Upper lobe of left lung (tissue), 4 donors: ENCODE data around the gene AP3S2.

Experiments used
- CTCF ChIP-seq, 6 experiments: fragments of 450-650 bp in 4 of 6; fragments of 200-600 bp in 2 of 6; sonication (generic) in 2 of 6; IDR thresholded peaks; one replicate each; pipeline ENCODE4 v1.5.1; 2016 to 2019; ENCODE audit warnings: antibody characterized with exemption in 6 of 6
- EP300 ChIP-seq, 4 donors: sonication (generic); formaldehyde crosslinking; IDR thresholded peaks; one replicate each; pipeline ENCODE4 v1.5.1; 2017; ENCODE audit warnings: antibody characterized with exemption in 4 of 4, control low read depth in 2 of 4
- POLR2A ChIP-seq, 4 donors: fragments of 450-650 bp; IDR thresholded peaks; one replicate each; pipeline ENCODE4 v1.5.1; 2016 to 2017; ENCODE audit warnings: antibody characterized with exemption in 4 of 4, mild to moderate bottlenecking in 2 of 4
- POLR2AphosphoS5 ChIP-seq, 2 donors: sonication (generic); formaldehyde crosslinking; IDR thresholded peaks; one replicate each; pipeline ENCODE4 v1.5.1; 2017; ENCODE audit warnings: antibody characterized with exemption in 2 of 2

DNA sequence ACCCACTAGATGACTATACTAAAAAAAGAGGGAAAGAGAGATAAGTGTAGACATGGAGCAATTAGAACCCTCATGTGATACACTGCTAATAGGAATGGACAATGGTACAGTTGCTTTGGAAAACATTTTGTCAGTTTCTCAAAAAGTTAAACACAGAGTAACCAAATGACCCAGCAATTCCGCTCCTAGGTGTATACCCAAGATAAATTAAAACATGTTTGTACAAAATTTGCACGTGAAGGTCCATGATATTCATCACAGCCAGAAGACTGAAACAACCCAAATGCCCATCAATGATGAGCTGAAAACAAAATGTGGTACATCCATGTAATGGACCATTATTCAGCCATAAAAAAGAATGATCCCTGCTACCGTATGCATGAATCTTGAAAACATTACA is 105.8 kb downstream of the AP3S2 start:
- TF ChIP-seq POLR2A (IDR thresholded peaks at IDR 0.05): no peak
- no peak for TF ChIP-seq POLR2AphosphoS5 (IDR thresholded peaks at IDR 0.05)
- TF ChIP-seq CTCF (IDR thresholded peaks at IDR 0.05): no peak
- no peak for TF ChIP-seq EP300 (IDR thresholded peaks at IDR 0.05)
